Stimulated activated CD8-positive, alpha-beta memory T cell treated with anti-CD3 and anti-CD28 coated beads, Interleukin-12 subunit alpha, Interleukin-12 subunit beta, amount 100 ng/mL, for 1 hour (primary cell): ENCODE results near the gene ADGRB2.

Source experiments
- DNase-seq: peaks from one replicate; pipeline ENCODE4 v3.0.0-alpha.2; 2020; ENCODE audit warnings: low read depth

The ADGRB2 gene

GRCh38 chr1:31763671-31764311 lies 349 bp downstream of the ADGRB2 start:
- no peak for DNase-seq

DNA sequence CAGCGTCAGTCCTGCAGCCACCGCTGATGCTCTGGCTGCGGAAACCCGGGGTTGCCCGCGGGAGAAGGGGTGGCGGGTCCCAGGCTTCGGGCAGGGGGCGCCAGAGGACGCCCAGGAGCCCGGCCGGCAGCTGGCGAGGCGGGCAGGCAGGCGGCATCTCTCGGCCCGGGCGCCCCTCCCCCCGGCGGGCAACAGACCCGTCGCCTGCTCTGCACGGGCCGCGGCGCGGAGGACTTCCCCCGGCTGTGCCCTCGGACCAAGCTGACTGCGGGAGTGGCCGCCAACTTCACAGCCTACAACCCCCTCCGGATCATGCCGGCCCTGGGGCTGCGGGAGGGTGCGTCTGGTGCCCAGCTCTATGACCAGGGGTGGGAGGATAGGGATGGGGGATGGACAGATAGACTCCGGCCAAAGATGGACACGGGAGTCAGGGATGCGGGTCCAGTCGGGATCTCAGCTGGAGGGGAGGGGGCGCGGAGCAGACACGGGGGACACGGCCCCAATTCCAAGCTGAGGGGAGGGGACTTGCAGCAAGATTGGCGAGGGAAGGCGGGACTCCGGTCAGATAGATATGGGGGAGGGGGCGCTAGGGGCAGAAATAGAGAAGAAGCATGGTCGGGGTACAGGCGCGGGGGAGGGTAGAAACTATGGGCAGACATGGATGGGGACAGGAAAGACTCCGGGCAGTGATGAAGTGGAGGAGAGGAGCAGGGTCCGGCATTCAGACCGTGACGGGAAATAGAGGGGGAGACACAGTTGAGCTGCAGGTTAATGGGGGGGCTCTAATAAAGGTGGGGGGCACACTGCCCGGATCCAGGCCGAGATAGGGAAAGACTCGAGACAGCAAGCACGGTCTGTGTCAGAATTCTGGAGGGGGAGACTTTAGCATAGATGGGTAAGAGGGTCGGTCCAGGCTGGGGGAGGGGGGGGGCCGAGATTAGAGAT lies 1.1 kb downstream of the ADGRB2 start:
- DNase-seq: no peak

DNA sequence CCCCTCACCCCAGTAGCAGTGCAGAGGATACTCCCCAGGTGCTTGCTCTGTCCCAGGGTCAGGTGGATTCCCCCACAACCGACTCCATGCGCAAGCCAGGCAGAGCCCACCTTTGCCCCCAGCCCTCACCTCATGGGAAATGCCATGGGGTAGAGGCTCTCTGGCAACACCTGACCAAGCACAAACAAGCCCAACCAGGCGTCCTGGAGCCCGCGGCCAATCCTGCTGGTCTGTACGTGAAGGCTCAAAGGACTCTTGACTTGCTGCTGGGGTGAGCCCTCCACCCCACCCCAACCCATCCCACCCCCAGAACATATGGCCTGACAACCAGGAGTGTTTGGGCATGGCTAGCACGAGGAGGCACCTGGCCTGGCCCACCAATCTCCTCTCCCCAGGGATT lies 1.8 kb downstream of the ADGRB2 start:
- no peak for DNase-seq

GRCh38 chr1:31761883-31762282 lies 2.3 kb downstream of the ADGRB2 start:
- no peak for DNase-seq

- DNase-seq: peak; percentile 54
Observed at GRCh38 chr1:31760471-31761470, 3.4 kb downstream of the ADGRB2 start.

DNA sequence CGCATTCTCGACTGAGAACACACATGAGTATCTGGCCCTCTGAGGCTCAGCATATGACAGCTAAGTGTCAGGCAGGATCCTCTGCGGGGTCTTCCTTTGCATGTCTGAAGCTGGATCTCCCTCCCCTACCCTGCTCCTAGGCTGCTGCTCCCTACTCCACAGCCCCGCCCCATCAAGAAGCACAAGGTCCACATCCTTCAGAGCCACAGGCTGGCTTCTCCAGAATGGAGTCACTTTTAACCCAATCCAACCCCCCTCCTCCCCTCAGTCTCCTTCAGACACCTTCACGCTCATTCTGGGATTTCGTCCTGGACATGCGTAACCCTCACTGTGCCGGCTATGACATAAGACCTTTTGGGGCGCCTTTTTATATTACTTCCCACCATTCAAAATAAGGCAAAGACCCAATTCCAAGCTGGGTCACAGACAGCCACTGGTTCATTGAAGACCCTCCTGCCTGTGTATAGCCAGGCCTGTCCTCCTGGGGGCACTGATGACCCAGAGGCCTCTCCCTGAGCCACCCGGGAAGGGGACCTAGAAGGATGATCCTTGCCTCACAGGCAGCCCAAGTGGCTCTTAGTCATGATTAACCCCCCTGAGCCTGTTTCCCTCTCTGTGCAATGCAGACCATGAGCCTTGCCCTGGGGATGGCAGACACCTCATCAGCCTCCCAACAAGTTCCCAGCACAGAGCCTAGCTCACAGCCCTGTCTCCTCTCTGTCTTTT lies 4.7 kb downstream of the ADGRB2 start:
- DNase-seq: no peak

- no peak for DNase-seq
Observed at GRCh38 chr1:31758823-31759222, 5.3 kb downstream of the ADGRB2 start.

- no peak for DNase-seq
Observed at GRCh38 chr1:31757989-31758388, 6.2 kb downstream of the ADGRB2 start.

DNA sequence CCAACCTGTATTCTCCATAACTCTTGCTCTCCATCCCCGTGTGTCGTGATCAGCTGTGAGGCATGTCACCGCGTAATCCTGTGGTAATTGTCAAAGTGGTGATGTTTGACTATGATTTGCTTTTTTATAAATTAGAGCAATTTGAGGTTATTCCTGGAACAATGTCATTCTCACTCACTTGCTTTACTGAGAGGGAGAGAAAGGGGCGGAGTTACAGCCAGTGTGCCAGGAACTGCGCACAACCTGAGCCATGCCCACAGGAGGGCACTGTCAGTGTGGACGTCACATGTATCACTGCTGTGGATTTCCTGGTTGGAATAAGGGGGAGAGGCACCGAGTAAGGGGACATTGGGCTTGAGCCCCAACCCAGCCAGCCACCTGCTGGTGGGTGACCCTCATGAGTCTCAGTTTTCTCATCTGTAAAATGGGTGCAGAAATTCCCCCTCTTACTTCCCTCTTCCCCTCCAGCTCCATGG lies 6.9 kb downstream of the ADGRB2 start:
- no peak for DNase-seq

GRCh38 chr1:31756578-31756977 lies 7.6 kb downstream of the ADGRB2 start:
- DNase-seq: no peak

GRCh38 chr1:31755850-31756492 lies 8.2 kb downstream of the ADGRB2 start:
- no peak for DNase-seq

- DNase-seq: no peak
Observed at GRCh38 chr1:31755197-31755611, 8.9 kb downstream of the ADGRB2 start.

DNA sequence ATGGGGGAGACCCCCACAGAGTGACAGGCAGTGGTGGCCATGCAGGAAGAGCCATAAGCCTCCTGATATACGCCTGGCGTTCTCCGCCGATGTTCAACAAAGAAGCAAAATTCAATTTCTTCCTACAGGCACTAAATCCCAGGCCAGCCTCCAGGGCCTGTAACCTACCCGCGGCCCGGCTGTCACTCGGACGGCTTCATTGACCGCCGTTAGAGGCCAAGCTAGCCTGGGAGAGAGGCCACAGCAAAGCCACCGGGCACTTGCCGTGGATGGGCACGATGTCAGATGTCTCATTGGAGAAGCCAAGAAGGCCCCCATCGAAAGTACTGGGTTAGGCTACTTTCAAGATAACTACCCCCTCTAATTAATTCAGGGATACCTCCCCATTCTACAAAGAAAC lies 9.7 kb downstream of the ADGRB2 start:
- no peak for DNase-seq

GRCh38 chr1:31753707-31754349 lies 10.3 kb downstream of the ADGRB2 start:
- no peak for DNase-seq

GRCh38 chr1:31752952-31753475 lies 11.1 kb downstream of the ADGRB2 start:
- no peak for DNase-seq

DNA sequence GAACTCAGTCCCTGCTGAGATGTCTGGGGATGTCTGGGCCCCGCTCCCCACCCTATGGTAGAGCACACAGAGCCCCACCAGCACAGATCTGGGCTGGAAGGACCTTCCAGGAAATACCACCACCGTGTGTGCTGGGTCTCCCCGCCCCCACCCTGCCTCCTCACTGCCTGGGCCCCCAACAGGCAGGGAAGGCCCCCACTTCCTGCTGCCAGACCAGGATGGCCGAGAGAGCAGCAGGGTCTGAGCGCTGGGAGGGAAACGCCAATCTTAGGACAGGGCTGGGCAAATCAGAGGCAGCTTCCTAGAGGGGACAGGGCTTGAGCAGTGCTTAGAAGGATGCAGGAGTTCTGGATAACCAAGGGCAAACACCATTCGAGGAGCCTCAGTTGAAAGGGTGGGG lies 11.9 kb downstream of the ADGRB2 start:
- DNase-seq: no peak

- no peak for DNase-seq
Observed at GRCh38 chr1:31751822-31752241, 12.3 kb downstream of the ADGRB2 start.

- DNase-seq: no peak
Observed at GRCh38 chr1:31750858-31751510, 13.2 kb downstream of the ADGRB2 start.
